Measurements from ENCODE around the gene FGD2. TPM values are rescaled to one million over a fixed set of nuclear protein-coding genes. Genes with fewer than 3 reads are reported as not detected.

FGD2 gene
- total and polyA plus RNA-seq, 9 of the 15 experiments (the other 6 are each of a cell fraction or from before 2014, with no cell fraction given): 0.09 TPM; not detected in 8

DNA sequence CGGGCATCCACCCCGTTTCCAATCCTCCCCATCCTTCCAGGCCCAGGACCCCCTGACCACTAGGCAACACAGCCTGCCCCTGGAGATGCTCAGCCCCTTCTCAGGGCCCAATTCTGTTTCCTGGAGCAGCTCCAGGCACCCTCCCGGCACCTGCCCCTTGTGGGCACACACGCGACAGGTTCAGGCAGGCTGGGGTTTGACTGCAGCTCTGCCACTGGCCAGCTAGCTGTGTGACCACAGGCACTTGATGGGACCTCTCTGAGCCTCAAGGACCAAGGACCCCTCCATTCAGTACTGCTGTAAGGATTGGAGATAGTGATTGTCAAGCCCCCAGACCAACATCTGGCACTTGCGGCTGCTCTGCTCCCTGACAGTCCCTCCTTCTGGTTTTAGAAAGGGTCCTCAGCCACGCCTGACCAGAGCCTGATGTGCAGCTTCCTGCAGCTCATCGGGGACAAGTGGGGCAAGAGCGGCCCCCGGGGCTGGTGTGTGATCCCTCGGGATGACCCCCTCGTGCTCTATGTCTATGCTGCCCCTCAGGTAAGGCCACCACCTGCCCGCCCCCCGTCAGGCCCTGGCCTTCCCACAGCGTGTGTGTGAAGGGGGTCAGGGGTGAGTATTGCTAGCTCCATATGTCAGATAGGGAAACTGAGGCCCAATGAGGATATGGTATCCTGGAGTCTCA, 21.7 kb downstream of the FGD2 start:
- Histone ChIP-seq H4K20me1 (replicated peaks; ENCODE audit: control insufficient read depth, insufficient read depth, low read length) (no peaks in the 10 kb centered on the region), H3K9me1 (ENCODE audit: control insufficient read depth, insufficient read depth, low read length) (no peaks in the 10 kb centered on the region), H3K27ac (ENCODE audit: extremely low read depth, low read depth, low read length) (no peak overlapping the region), H3K9me3 (replicated peaks; ENCODE audit: control insufficient read depth, insufficient read depth, low read depth, low read length) (peaks cover 12% of the 10 kb centered on the region), H2AFZ (ENCODE audit: low read depth, low read length) (no peak overlapping the region), H3K79me2 (ENCODE audit: control insufficient read depth, insufficient read depth, low read length) (no peaks in the 10 kb centered on the region), H3K27me3 (ENCODE audit: control insufficient read depth in 2 of 2, insufficient read depth in 2 of 2, low read length in 2 of 2) (no peaks in the 10 kb centered on the region), H3K9ac (ENCODE audit: insufficient read depth in 1 of 2, low read depth in 2 of 2, low read length in 2 of 2) (peak overlapping the region in 1 of 2 experiments; percentile 51; a peak in 2 of 4 replicates), H3K4me1 (replicated peaks in 1 of 2; ENCODE audit: control insufficient read depth in 2 of 2, insufficient read depth in 2 of 2, low read length in 2 of 2) (peaks cover 4 to 52% of the 10 kb centered on the region in 2 experiments; a peak in 4 of 5 replicates), H3K36me3 (ENCODE audit: control insufficient read depth, insufficient read depth, low read length) (no peaks in the 10 kb centered on the region), H3K4me2 (ENCODE audit: insufficient read depth, low read length) (no peak overlapping the region), H3K4me3 (no peak overlapping the region)
- FAIRE-seq (no peak), ATAC-seq (no peak), DNase-seq (ENCODE audit: extremely low read depth in 1 of 4, low spot score in 3 of 4) (no peak)
- intact Hi-C loops (cut with micrococcal nuclease): loop anchor here (10.0 kb wide), 2 partner anchors 458 to 668 kb away; partner anchors contain the start of gene MDGA1
- ChIA-PET CTCF (ENCODE audit: low intra/inter-chr PET ratio) (interaction anchor here (0.5 to 4.3 kb wide), 3 partner anchors 145 to 378 kb away, joined by 4 to 91 read pairs (median 77); partner anchors contain the start of gene PIM1), POLR2A (interaction anchor here (0.6 to 7.6 kb wide), 9 partner anchors 9 to 281 kb away, joined by 3 to 128 read pairs (median 3); partner anchors contain the start of gene PIM1)
- in situ Hi-C loops (cut with MboI): loop anchor here (10.0 kb wide), 1 partner anchor 148 kb away; the partner anchor contains the start of gene PIM1
- BruUV-seq (replicated peaks): no TSS peak
- 85% methylated on average over 15 of the region's 15 CpGs for WGBS (ENCODE audit: insufficient coverage, low coverage, missing lambda C conversion rate)
- TF ChIP-seq ZFP36 (IDR thresholded peaks at IDR 0.05; ENCODE audit: low read depth, low read length, partially characterized antibody) (peak; percentile 35), NFIC (IDR thresholded peaks at IDR 0.05) (0 out of 2 replicates have a peak, but pooled peaks have one; percentile 5), GTF2F1 (IDR thresholded peaks at IDR 0.05; ENCODE audit: low read depth, low read length) (no peak)
